Activated naive CD8-positive, alpha-beta T cell treated with anti-CD3 and anti-CD28 coated beads, Interleukin-2, amount 50 U/mL, for 16 hours (primary cell): ENCODE data around the gene C13orf46.

Experiments used
- DNase-seq: peaks from one replicate; pipeline ENCODE4 v3.0.0-alpha.2; 2020; ENCODE audit warnings: low read depth, low spot score

Gene C13orf46

GRCh38 chr13:113954046-113954835, 19.6 kb downstream of the C13orf46 start:
- DNase-seq: no peak

GRCh38 chr13:113953561-113953960, 20.3 kb downstream of the C13orf46 start:
- no peak for DNase-seq

GRCh38 chr13:113952983-113953520, 20.8 kb downstream of the C13orf46 start:
- DNase-seq: no peak

- no peak for DNase-seq
These were observed 21.5 kb downstream of the C13orf46 start for GRCh38 chr13:113952151-113952982.

GRCh38 chr13:113951246-113951999, 22.5 kb downstream of the C13orf46 start:
- peak; percentile 29 for DNase-seq

GRCh38 chr13:113950451-113951245, 23.2 kb downstream of the C13orf46 start:
- DNase-seq: no peak

- no peak for DNase-seq
These were observed 24.3 kb downstream of the C13orf46 start for GRCh38 chr13:113949546-113949945.

- DNase-seq: no peak
These were observed 25.7 kb downstream of the C13orf46 start for GRCh38 chr13:113948034-113948742.

- no peak for DNase-seq
These were observed 26.4 kb downstream of the C13orf46 start for GRCh38 chr13:113947311-113948033.

GRCh38 chr13:113946409-113947181, 27.3 kb downstream of the C13orf46 start:
- DNase-seq: no peak

GRCh38 chr13:113945857-113946408, 27.9 kb downstream of the C13orf46 start:
- no peak for DNase-seq

GRCh38 chr13:113943821-113944565, 29.9 kb downstream of the C13orf46 start:
- DNase-seq: no peak

- no peak for DNase-seq
These were observed 31.2 kb downstream of the C13orf46 start for GRCh38 chr13:113942591-113943103.

GRCh38 chr13:113941571-113942191, 32.2 kb downstream of the C13orf46 start:
- DNase-seq: no peak

- no peak for DNase-seq
These were observed 34.0 kb downstream of the C13orf46 start for GRCh38 chr13:113939944-113940297.

- DNase-seq: no peak
These were observed 34.5 kb downstream of the C13orf46 start for GRCh38 chr13:113939129-113939943.
